ENCODE data around the gene SPOCD1. TPM values are rescaled to one million over a fixed set of nuclear protein-coding genes. Genes with fewer than 3 reads are reported as not detected.

SPOCD1 gene
- total RNA-seq, 1 experiment from 2014 or later: 0.54 TPM

GRCh38 chr1:31759298-31760023, 56.4 kb downstream of the SPOCD1 start:
- TF ChIP-seq TCF7L2 (IDR thresholded peaks at IDR 0.05; ENCODE audit: low read depth, low read length) (no peak), POLR2AphosphoS5 (IDR thresholded peaks at IDR 0.05; ENCODE audit: low read depth, low read length) (no peak), REST (IDR thresholded peaks at IDR 0.05; ENCODE audit: insufficient read depth in 1 of 2, low read depth in 2 of 2, low read length in 1 of 2) (no peak), CTCF (IDR thresholded peaks at IDR 0.05) (no peak)
- H3K27me3 ChIP-seq (ENCODE audit: control insufficient read depth, insufficient read depth, low read length): no peaks in the 10 kb centered on the region
- H3K4me1 ChIP-seq (ENCODE audit: control insufficient read depth, insufficient read depth, low read length): peaks cover 36% of the 10 kb centered on the region
- no peaks in the 10 kb centered on the region for H3K9me3 ChIP-seq (ENCODE audit: control insufficient read depth, insufficient read depth, low read depth, low read length)
- in situ Hi-C loops (cut with HindIII; ENCODE audit: low pct_unique_long_range_greater_than_20kb, low sequenced_read_pairs): no loop called here
- H3K4me3 ChIP-seq (ENCODE audit: low read depth in 2 of 2, low read length in 2 of 2): no peak overlapping the region; a peak in 1 of 4 replicates
- intact Hi-C loops (cut with micrococcal nuclease; ENCODE audit: unreplicated experiment): no loop called here
- CTCF ChIA-PET: no interaction called here
- peak overlapping the region; percentile 72; the same call in 1 of the 2 replicates for H3K27ac ChIP-seq (ENCODE audit: low read length)
- no TSS peak for BruUV-seq (replicated peaks)
- no peak for DNase-seq (ENCODE audit: low read depth, low spot score)
- H3K36me3 ChIP-seq (ENCODE audit: control insufficient read depth, insufficient read depth, low read length): no peaks in the 10 kb centered on the region; the same call in 1 of the 2 replicates
- ATAC-seq: no peak
- POLR2A ChIA-PET: no interaction called here

DNA sequence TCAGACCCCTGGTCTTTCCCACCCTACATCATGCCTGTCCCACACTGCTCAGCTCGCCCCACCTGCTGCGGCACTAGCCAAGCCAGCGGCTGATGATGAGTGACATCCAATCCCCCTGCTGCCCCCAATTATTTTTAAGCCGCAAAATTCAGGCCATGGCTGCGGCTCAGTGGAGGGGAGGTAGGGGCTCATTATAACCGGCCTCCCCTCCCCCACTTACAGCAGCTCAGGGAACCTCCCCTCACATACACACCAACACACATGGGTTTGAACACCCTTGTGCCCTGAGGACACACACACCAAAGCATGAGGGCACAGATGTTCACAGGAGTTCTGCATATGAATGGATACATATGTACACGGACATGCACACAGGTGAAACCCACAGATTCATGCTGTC, 57.0 kb downstream of the SPOCD1 start:
- TF ChIP-seq CTCF (IDR thresholded peaks at IDR 0.05) (no peak), TCF7L2 (IDR thresholded peaks at IDR 0.05; ENCODE audit: low read depth, low read length) (no peak), REST (IDR thresholded peaks at IDR 0.05; ENCODE audit: insufficient read depth in 1 of 2, low read depth in 2 of 2, low read length in 1 of 2) (no peak), SIN3A (IDR thresholded peaks at IDR 0.05; ENCODE audit: borderline replicate concordance, insufficient read depth, low read depth, low read length) (no peak), POLR2AphosphoS5 (IDR thresholded peaks at IDR 0.05; ENCODE audit: low read depth, low read length) (no peak)
- H3K27ac ChIP-seq (ENCODE audit: low read length): no peak overlapping the region
- peaks cover 42% of the 10 kb centered on the region for H3K4me1 ChIP-seq (ENCODE audit: control insufficient read depth, insufficient read depth, low read length)
- no peaks in the 10 kb centered on the region; the same call in 1 of the 2 replicates for H3K36me3 ChIP-seq (ENCODE audit: control insufficient read depth, insufficient read depth, low read length)
- ATAC-seq: no peak
- no TSS peak for BruUV-seq (replicated peaks)
- H3K9me3 ChIP-seq (ENCODE audit: control insufficient read depth, insufficient read depth, low read depth, low read length): no peaks in the 10 kb centered on the region
- in situ Hi-C loops (cut with HindIII; ENCODE audit: low pct_unique_long_range_greater_than_20kb, low sequenced_read_pairs) (no loop called here), intact Hi-C loops (cut with micrococcal nuclease; ENCODE audit: unreplicated experiment) (no loop called here)
- H3K4me3 ChIP-seq (ENCODE audit: low read depth in 2 of 2, low read length in 2 of 2): no peak overlapping the region
- POLR2A ChIA-PET: no interaction called here
- H3K27me3 ChIP-seq (ENCODE audit: control insufficient read depth, insufficient read depth, low read length): no peaks in the 10 kb centered on the region
- DNase-seq (ENCODE audit: low read depth, low spot score): no peak
- CTCF ChIA-PET: interaction anchor here (0.8 kb wide), 1 partner anchor 30 kb away, joined by 7 read pairs; no protein-coding TSS in a partner anchor

Measured in Panc1 (cell line).